Lower leg skin (tissue), 3 donors: ENCODE data around the gene SLC17A4.

Source experiments
- POLR2A ChIP-seq, 2 donors: fragments of 450-650 bp; IDR thresholded peaks; one replicate each; pipeline ENCODE4 v1.6.1; 2016 to 2017; ENCODE audit warnings: antibody characterized with exemption in 2 of 2, mild to moderate bottlenecking in 1 of 2, moderate library complexity in 1 of 2
- TF ChIP-seq, protein P1 (sequence below), 3 donors: fragments of 450-650 bp; IDR thresholded peaks; one replicate each; pipeline ENCODE4 v1.5.1; 2016; ENCODE audit warnings: antibody characterized with exemption in 3 of 3, mild to moderate bottlenecking in 3 of 3, moderate library complexity in 2 of 3

- TF ChIP-seq, protein P1, sequence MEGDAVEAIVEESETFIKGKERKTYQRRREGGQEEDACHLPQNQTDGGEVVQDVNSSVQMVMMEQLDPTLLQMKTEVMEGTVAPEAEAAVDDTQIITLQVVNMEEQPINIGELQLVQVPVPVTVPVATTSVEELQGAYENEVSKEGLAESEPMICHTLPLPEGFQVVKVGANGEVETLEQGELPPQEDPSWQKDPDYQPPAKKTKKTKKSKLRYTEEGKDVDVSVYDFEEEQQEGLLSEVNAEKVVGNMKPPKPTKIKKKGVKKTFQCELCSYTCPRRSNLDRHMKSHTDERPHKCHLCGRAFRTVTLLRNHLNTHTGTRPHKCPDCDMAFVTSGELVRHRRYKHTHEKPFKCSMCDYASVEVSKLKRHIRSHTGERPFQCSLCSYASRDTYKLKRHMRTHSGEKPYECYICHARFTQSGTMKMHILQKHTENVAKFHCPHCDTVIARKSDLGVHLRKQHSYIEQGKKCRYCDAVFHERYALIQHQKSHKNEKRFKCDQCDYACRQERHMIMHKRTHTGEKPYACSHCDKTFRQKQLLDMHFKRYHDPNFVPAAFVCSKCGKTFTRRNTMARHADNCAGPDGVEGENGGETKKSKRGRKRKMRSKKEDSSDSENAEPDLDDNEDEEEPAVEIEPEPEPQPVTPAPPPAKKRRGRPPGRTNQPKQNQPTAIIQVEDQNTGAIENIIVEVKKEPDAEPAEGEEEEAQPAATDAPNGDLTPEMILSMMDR (IDR thresholded peaks at IDR 0.05), result no peak
- no peak for TF ChIP-seq POLR2A (IDR thresholded peaks at IDR 0.05)
Observed at GRCh38 chr6:25768566-25768965, 14.0 kb downstream of the SLC17A4 start.
